ENCODE data around the gene EDAR.

GRCh38 chr2:109032229-109032820, 43.3 kb upstream of the EDAR start:
- TF ChIP-seq POLR2A (IDR thresholded peaks at IDR 0.05) (no peak), CTCF (IDR thresholded peaks at IDR 0.05) (no peak)

All from Peyer's patch (tissue), 4 donors.